GM21390 (cell line): ENCODE measurements around the gene LCE7A.

Source experiments
- ATAC-seq: cut with Tn5 transposase; IDR thresholded peaks from one replicate; pipeline ENCODE4 v1.9.1; 2021; ENCODE audit not compliant: unreplicated experiment

LCE7A gene

GRCh38 chr1:152859696-152860095, at the start of gene LCE7A:
Gene LCE7A (plus strand): TSS chr1:152859996. CDS start chr1:152860698, 702 bp downstream.
- no peak for ATAC-seq

- no peak for ATAC-seq
Observed at GRCh38 chr1:152811050-152811449, 48.7 kb upstream of the LCE7A start.

GRCh38 chr1:152811671-152812070, 48.1 kb upstream of the LCE7A start, which contains the start of gene LCE1B:
Gene LCE1B (plus strand): TSS chr1:152811971. CDS start chr1:152812447, 476 bp downstream.
- ATAC-seq: no peak

GRCh38 chr1:152817309-152817708, 42.5 kb upstream of the LCE7A start:
- no peak for ATAC-seq

- ATAC-seq: no peak
Observed at GRCh38 chr1:152823294-152823693, 36.5 kb upstream of the LCE7A start.

- no peak for ATAC-seq
Observed at GRCh38 chr1:152824964-152825363, 34.8 kb upstream of the LCE7A start.

- no peak for ATAC-seq
Observed at GRCh38 chr1:152827173-152827572, 32.6 kb upstream of the LCE7A start, which contains the start of gene LCE1A. Gene LCE1A (plus strand): TSS chr1:152827473. CDS start chr1:152827473, 0 bp downstream.

GRCh38 chr1:152836870-152837269, 22.9 kb upstream of the LCE7A start:
- no peak for ATAC-seq

GRCh38 chr1:152842556-152842955, 17.2 kb upstream of the LCE7A start, which contains the start of gene LCE6A:
Gene LCE6A (plus strand): TSS chr1:152842856. CDS start chr1:152843521, 665 bp downstream.
- no peak for ATAC-seq

GRCh38 chr1:152855661-152856060, 4.1 kb upstream of the LCE7A start:
- ATAC-seq: no peak

GRCh38 chr1:152858062-152858461, 1.7 kb upstream of the LCE7A start:
- no peak for ATAC-seq

- no peak for ATAC-seq
Observed at GRCh38 chr1:152860129-152860528, 333 bp downstream of the LCE7A start.

- ATAC-seq: no peak
Observed at GRCh38 chr1:152861374-152861773, 1.6 kb downstream of the LCE7A start.

- no peak for ATAC-seq
Observed at GRCh38 chr1:152864443-152864842, 4.6 kb downstream of the LCE7A start.

- no peak for ATAC-seq
Observed at GRCh38 chr1:152866321-152866720, 6.5 kb downstream of the LCE7A start.

- ATAC-seq: no peak
Observed at GRCh38 chr1:152869808-152870419, 10.1 kb downstream of the LCE7A start.

- ATAC-seq: no peak
Observed at GRCh38 chr1:152870831-152871730, 11.3 kb downstream of the LCE7A start.

- ATAC-seq: no peak
Observed at GRCh38 chr1:152871731-152872126, 11.9 kb downstream of the LCE7A start.

- ATAC-seq: no peak
Observed at GRCh38 chr1:152873495-152873894, 13.7 kb downstream of the LCE7A start.

- ATAC-seq: no peak
Observed at GRCh38 chr1:152876827-152877226, 17.0 kb downstream of the LCE7A start.

GRCh38 chr1:152878042-152878441, 18.2 kb downstream of the LCE7A start, which contains the start of gene SMCP:
Gene SMCP (plus strand): TSS chr1:152878322. CDS start chr1:152884423, 6,101 bp downstream.
- no peak for ATAC-seq
